NCI-H1436 (cell line): Measurements from ENCODE around the gene IFI6.
"Not testable (repeated sequence)": the region's sequence is repeated elsewhere in the genome, so short reads cannot be mapped to it uniquely, and the experiment has no call there.

ENCODE experiments used
- DNase-seq: peaks from one replicate; lab custom pipeline; 2025; lab: John Stamatoyannopoulos, UW

The IFI6 gene

GRCh38 chr1:27671964-27672749 is at the start of gene IFI6:
Gene IFI6, minus strand, starts transcription at chr1:27672192. Its CDS starts 2,878 bp downstream, at chr1:27669314.
- peak; percentile 84 for DNase-seq

GRCh38 chr1:27719286-27720251 is 47.6 kb upstream of the IFI6 start:
- DNase-seq = no peak

GRCh38 chr1:27716262-27716895 is 44.4 kb upstream of the IFI6 start:
- no peak for DNase-seq

GRCh38 chr1:27713869-27714513 is 42.0 kb upstream of the IFI6 start:
- DNase-seq = no peak

- DNase-seq = peak; percentile 6
Observed at GRCh38 chr1:27713139-27713725, 41.2 kb upstream of the IFI6 start.

GRCh38 chr1:27710574-27710973 is 38.6 kb upstream of the IFI6 start:
- no peak for DNase-seq

- DNase-seq = no peak
Observed at GRCh38 chr1:27705545-27705944, 33.6 kb upstream of the IFI6 start.

- no peak for DNase-seq
Observed at GRCh38 chr1:27704958-27705357, 33.0 kb upstream of the IFI6 start.

GRCh38 chr1:27696835-27697234 is 24.8 kb upstream of the IFI6 start:
- not testable (repeated sequence) for DNase-seq

- DNase-seq = no peak
Observed at GRCh38 chr1:27690183-27690582, 18.2 kb upstream of the IFI6 start.

- DNase-seq = no peak
Observed at GRCh38 chr1:27689423-27690173, 17.6 kb upstream of the IFI6 start.

- DNase-seq = no peak
Observed at GRCh38 chr1:27687906-27688305, 15.9 kb upstream of the IFI6 start.

- DNase-seq = peak; percentile 1
Observed at GRCh38 chr1:27686223-27686990, 14.4 kb upstream of the IFI6 start.

- DNase-seq = no peak
Observed at GRCh38 chr1:27684176-27684575, 12.2 kb upstream of the IFI6 start.

- no peak for DNase-seq
Observed at GRCh38 chr1:27682351-27682944, 10.5 kb upstream of the IFI6 start.

- not testable (repeated sequence) for DNase-seq
Observed at GRCh38 chr1:27681580-27681979, 9.6 kb upstream of the IFI6 start.

- not testable (repeated sequence) for DNase-seq
Observed at GRCh38 chr1:27680225-27680791, 8.3 kb upstream of the IFI6 start.

- no peak for DNase-seq
Observed at GRCh38 chr1:27678747-27679146, 6.8 kb upstream of the IFI6 start.

GRCh38 chr1:27676410-27676809 is 4.4 kb upstream of the IFI6 start:
- no peak for DNase-seq
